ENCODE results near the gene ATRN. TPM values are rescaled to one million over a fixed set of nuclear protein-coding genes. Genes with fewer than 3 reads are reported as not detected.
"Not testable (repeated sequence)": the region's sequence is repeated elsewhere in the genome, so short reads cannot be mapped to it uniquely, and the experiment has no call there.

The ATRN gene
- total RNA-seq, 3 donors from 2014 or later (not counting 1 experiment from before 2014, with no cell fraction given): 16.1 to 21.8 (median 19.3) TPM

GRCh38 chr20:3473944-3474343 is 3.1 kb downstream of the ATRN start:
- H3K27me3 Mint-ChIP-seq (ENCODE audit: low read depth in 2 of 2): no peaks in the 10 kb centered on the region
- Histone ChIP-seq H3K4me3 (ENCODE audit: low read length) (no peak overlapping the region), H3K27ac (ENCODE audit: low read length) (no peak overlapping the region), H3K4me1 (ENCODE audit: control insufficient read depth, insufficient read depth, low read length) (peaks cover 24% of the 10 kb centered on the region), H3K36me3 (ENCODE audit: control insufficient read depth, insufficient read depth, low read length) (no peaks in the 10 kb centered on the region), H3K9me3 (ENCODE audit: control insufficient read depth, insufficient read depth, low read length) (no peaks in the 10 kb centered on the region), H3K27me3 (ENCODE audit: control insufficient read depth, insufficient read depth, low read length) (no peaks in the 10 kb centered on the region)
- 100% methylated on average over 1 of the region's 1 CpG for WGBS (ENCODE audit: insufficient coverage)
- no peak for ATAC-seq
- DNase-seq: no peak
- intact Hi-C loops (cut with micrococcal nuclease): no loop called here
- TF ChIP-seq, protein P1, sequence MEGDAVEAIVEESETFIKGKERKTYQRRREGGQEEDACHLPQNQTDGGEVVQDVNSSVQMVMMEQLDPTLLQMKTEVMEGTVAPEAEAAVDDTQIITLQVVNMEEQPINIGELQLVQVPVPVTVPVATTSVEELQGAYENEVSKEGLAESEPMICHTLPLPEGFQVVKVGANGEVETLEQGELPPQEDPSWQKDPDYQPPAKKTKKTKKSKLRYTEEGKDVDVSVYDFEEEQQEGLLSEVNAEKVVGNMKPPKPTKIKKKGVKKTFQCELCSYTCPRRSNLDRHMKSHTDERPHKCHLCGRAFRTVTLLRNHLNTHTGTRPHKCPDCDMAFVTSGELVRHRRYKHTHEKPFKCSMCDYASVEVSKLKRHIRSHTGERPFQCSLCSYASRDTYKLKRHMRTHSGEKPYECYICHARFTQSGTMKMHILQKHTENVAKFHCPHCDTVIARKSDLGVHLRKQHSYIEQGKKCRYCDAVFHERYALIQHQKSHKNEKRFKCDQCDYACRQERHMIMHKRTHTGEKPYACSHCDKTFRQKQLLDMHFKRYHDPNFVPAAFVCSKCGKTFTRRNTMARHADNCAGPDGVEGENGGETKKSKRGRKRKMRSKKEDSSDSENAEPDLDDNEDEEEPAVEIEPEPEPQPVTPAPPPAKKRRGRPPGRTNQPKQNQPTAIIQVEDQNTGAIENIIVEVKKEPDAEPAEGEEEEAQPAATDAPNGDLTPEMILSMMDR (IDR thresholded peaks at IDR 0.05): no peak
- no peaks in the 10 kb centered on the region for H3K9me3 Mint-ChIP-seq
- H3K36me3 Mint-ChIP-seq: no peaks in the 10 kb centered on the region
- H3K27ac Mint-ChIP-seq: peak overlapping the region in 1 of 2 donors; percentile 17
- H3K4me1 Mint-ChIP-seq: peaks cover 32 to 42% of the 10 kb centered on the region in 2 donors
- H3K4me3 Mint-ChIP-seq: peak overlapping the region; percentile 45

GRCh38 chr20:3477003-3477860 is 6.4 kb downstream of the ATRN start:
- H3K4me3 ChIP-seq (ENCODE audit: low read length); H3K36me3 ChIP-seq (ENCODE audit: control insufficient read depth, insufficient read depth, low read length); H3K9me3 ChIP-seq (ENCODE audit: control insufficient read depth, insufficient read depth, low read length); intact Hi-C loops (cut with micrococcal nuclease); H3K27me3 ChIP-seq (ENCODE audit: control insufficient read depth, insufficient read depth, low read length); H3K9me3 Mint-ChIP-seq; H3K36me3 Mint-ChIP-seq; H3K4me3 Mint-ChIP-seq; H3K27ac ChIP-seq (ENCODE audit: low read length); ATAC-seq; H3K27ac Mint-ChIP-seq; H3K27me3 Mint-ChIP-seq (ENCODE audit: low read depth in 2 of 2); H3K4me1 ChIP-seq (ENCODE audit: control insufficient read depth, insufficient read depth, low read length); DNase-seq: not testable (repeated sequence)
- H3K4me1 Mint-ChIP-seq: peaks cover 28 to 32% of the 10 kb centered on the region in 2 donors
- 100% methylated on average over 1 of the region's 1 CpG for WGBS (ENCODE audit: insufficient coverage)

DNA sequence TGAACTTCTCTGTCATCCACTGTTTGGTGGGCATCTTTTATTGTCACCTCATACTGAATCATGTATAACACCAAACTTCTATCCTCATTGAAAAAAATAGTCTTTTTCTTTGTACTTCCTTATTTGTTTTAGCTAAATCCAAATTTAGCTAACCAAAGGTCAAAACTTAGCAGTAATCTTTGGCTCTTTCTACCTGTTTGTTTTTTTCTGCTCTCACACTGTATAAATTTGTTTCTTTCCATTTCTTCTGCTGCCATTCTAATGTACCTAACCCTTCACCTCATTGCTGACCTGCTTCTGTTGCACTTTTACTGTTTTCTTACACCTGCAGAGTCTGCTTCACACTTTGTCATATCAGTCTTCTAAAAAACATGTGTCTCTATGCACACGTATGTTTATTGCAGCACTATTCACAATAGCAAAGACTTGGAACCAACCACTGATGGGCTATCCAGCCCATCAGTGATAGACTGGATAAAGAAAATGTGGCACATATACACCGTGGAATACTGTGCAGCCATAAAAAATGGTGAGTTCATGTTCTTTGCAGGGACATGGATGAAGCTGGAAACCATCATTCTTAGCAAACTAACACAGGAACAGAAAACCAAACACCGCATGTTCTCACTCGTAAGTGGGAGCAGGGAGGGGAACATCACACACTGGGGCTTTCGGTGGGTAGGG is 7.2 kb downstream of the ATRN start:
- Mint-ChIP-seq H3K4me1 (peaks cover 20 to 24% of the 10 kb centered on the region in 2 donors), H3K27ac (no peak overlapping the region), H3K4me3 (no peak overlapping the region), H3K9me3 (no peaks in the 10 kb centered on the region), H3K36me3 (no peaks in the 10 kb centered on the region), H3K27me3 (ENCODE audit: low read depth in 2 of 2) (no peaks in the 10 kb centered on the region)
- DNase-seq (no peak), ATAC-seq (no peak)
- peaks cover 7% of the 10 kb centered on the region for H3K4me1 ChIP-seq (ENCODE audit: control insufficient read depth, insufficient read depth, low read length)
- H3K27ac ChIP-seq (ENCODE audit: low read length): no peak overlapping the region
- no peaks in the 10 kb centered on the region for H3K27me3 ChIP-seq (ENCODE audit: control insufficient read depth, insufficient read depth, low read length)
- no peaks in the 10 kb centered on the region for H3K9me3 ChIP-seq (ENCODE audit: control insufficient read depth, insufficient read depth, low read length)
- WGBS (ENCODE audit: insufficient coverage): 88% methylated on average over 5 of the region's 5 CpGs
- TF ChIP-seq, protein P1 (IDR thresholded peaks at IDR 0.05): no peak
- intact Hi-C loops (cut with micrococcal nuclease): no loop called here
- H3K4me3 ChIP-seq (ENCODE audit: low read length): no peak overlapping the region
- no peaks in the 10 kb centered on the region for H3K36me3 ChIP-seq (ENCODE audit: control insufficient read depth, insufficient read depth, low read length)

DNA sequence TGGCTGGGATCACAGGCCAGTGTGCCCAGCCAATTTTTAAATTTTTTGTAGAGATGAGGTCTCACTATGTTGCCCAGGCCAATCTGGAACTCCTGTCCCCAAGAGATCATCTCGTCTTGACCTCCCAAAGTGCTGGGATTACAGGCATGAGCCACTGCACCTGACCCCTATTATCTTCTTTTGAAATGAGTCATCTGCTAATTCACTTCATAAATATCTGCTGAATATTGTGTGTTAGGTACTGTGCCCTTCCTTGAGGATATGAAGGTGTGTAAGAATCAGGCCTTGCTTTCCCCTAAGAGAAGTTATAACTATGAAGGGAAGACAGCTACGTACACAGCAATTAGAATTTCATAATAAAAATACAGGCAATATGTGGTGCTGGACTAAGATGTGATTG is 8.2 kb downstream of the ATRN start:
- Histone ChIP-seq H3K4me1 (ENCODE audit: control insufficient read depth, insufficient read depth, low read length) (no peaks in the 10 kb centered on the region), H3K9me3 (ENCODE audit: control insufficient read depth, insufficient read depth, low read length) (no peaks in the 10 kb centered on the region), H3K36me3 (ENCODE audit: control insufficient read depth, insufficient read depth, low read length) (no peaks in the 10 kb centered on the region), H3K27me3 (ENCODE audit: control insufficient read depth, insufficient read depth, low read length) (no peaks in the 10 kb centered on the region), H3K4me3 (ENCODE audit: low read length) (no peak overlapping the region), H3K27ac (ENCODE audit: low read length) (no peak overlapping the region)
- H3K9me3 Mint-ChIP-seq: no peaks in the 10 kb centered on the region
- H3K4me3 Mint-ChIP-seq: no peak overlapping the region
- ATAC-seq: no peak
- WGBS (ENCODE audit: insufficient coverage): 85% methylated on average over 1 of the region's 2 CpGs
- no peaks in the 10 kb centered on the region for H3K36me3 Mint-ChIP-seq
- no peak for DNase-seq
- peaks cover 10 to 14% of the 10 kb centered on the region in 2 donors for H3K4me1 Mint-ChIP-seq
- intact Hi-C loops (cut with micrococcal nuclease): no loop called here
- no peaks in the 10 kb centered on the region for H3K27me3 Mint-ChIP-seq (ENCODE audit: low read depth in 2 of 2)
- no peak overlapping the region for H3K27ac Mint-ChIP-seq
- TF ChIP-seq, protein P1 (IDR thresholded peaks at IDR 0.05): no peak
